K562 (cell line): ENCODE results near the gene RGS3.

ENCODE experiments used
- CEBPZ ChIP-seq: fragments of 150-350 bp; IDR thresholded peaks from 2 replicates; pipeline ENCODE4 v1.6.1; 2014; ENCODE audit warnings: low read depth, mild to moderate bottlenecking, low read length, borderline replicate concordance
- GABPA ChIP-seq: fragments of 200-800 bp; sonication (Bioruptor generic); conservative IDR thresholded peaks from 2 replicates; pipeline ENCODE4 v1.6.1; 2016; ENCODE audit warnings: low read depth, missing genetic modification characterization, missing compliant biosample characterization
- NFIC ChIP-seq: fragments of 450-650 bp; IDR thresholded peaks from 2 replicates; pipeline ENCODE4 v1.6.1; 2017; ENCODE audit warnings: mild to moderate bottlenecking, inconsistent platforms

- no peak for TF ChIP-seq CEBPZ
- no peak for TF ChIP-seq GABPA (tag)
- no peak for TF ChIP-seq NFIC
Measured at GRCh38 chr9:113566712-113567071, 103.2 kb downstream of the RGS3 start.
